HG03095 (cell line): ENCODE data around the gene DPH5.
"Not testable (repeated sequence)": the region's sequence is repeated elsewhere in the genome, so short reads cannot be mapped to it uniquely, and the experiment has no call there.

ENCODE experiments used
- ATAC-seq: cut with Tn5 transposase; IDR thresholded peaks from one replicate; pipeline ENCODE4 v1.9.1; 2021; ENCODE audit warnings: moderate library complexity; ENCODE audit not compliant: unreplicated experiment

DPH5 gene

DNA sequence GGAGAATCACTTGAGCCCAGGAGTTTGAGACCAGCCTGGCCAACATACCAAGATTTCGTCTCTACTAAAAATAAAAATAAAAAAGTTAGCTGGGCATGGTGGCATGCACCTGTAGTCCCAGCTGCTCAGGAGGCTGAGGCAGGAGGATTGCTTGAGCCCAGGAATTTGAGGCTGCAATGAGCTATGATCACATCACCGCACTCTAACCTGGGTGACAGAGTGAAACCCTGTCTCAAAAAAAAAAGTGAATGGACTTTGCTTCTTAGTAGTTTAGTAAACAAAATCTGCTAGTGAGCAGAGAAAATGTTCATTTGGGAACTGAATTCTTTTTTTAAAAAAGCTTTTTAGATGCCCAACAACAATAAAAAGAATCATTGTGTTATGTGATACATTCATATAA lies 6.5 kb upstream of the DPH5 start:
- not testable (repeated sequence) for ATAC-seq

- no peak for ATAC-seq
Measured at GRCh38 chr1:101030881-101031280, 5.3 kb upstream of the DPH5 start.

DNA sequence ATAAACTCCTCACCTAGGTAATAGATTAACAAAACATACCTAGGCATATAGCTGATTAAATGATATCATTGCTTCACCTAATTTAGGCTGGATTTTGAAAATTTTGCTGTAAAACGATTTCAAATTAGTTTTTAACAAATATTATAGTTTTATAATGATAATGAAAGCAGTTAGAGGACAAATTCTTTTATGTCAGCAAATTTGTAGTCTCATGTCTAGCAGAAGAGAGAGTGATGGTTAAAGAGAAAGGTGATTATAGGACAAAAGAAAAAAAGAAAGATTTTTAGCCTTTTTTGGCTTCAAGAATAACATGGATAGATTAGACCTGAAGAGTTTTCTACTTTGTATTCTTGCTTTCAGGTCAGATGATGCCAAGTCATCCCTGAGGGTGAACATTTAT lies 3.6 kb upstream of the DPH5 start:
- ATAC-seq, result no peak

DNA sequence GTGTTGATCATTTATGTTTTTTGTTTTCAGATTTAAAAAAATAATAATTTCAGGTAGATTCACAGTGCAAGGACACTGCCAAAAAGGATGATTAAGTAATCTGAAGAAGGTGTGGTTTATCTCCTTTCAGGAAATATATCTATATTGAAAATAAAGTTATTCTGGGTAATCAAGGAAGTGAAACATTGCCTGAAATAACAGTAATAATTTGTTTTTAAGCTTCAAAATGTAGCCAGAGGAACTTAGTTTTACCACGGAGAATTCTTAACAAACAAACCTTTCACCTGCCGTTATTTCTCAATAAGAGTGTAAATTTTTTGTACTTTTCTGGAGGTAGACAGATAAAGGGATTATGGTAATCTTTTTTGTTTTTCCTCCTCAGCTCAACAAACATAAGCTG lies 2.9 kb upstream of the DPH5 start:
- ATAC-seq, result no peak

- ATAC-seq, result no peak
Measured at GRCh38 chr1:101027194-101027772, 1.7 kb upstream of the DPH5 start.

GRCh38 chr1:101026430-101026788 lies 825 bp upstream of the DPH5 start:
- no peak for ATAC-seq

DNA sequence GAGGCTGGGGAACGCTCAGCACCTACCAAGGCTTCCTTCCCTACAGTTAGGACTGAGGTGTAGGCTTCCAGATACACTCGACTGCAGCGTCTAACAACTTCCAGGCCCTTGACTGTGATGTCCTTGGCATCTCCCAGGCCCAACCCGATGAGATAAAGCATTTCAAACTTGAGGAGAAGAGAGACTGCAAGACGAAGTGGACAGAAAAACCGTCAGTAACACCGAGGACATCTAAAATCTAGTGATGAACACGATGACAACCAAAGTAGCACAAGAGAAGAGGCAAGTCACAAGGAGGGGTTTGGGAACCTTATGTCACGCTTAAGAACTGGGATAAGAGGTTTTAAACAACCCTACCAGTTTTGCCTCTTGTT lies 314 bp downstream of the DPH5 start:
- ATAC-seq, result peak; percentile 24

DNA sequence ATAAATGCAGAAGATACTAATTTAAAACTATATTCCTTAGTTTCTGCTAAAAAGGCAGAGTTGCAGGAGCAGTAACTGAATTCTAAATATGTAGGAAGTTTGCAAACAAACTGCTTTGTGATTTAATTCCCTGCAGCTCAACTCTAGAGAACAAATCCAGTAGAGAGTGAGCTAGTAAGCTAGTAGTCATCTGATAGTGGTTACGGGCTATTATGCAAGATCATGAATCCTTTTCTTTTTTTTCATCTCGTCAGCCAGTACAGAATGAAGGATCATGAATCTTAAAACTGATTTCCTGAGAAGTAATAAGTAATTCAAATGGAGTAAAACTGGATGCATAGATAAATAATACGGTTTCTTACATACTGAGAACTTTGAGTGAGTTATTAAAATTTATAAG lies 3.3 kb downstream of the DPH5 start:
- no peak for ATAC-seq

DNA sequence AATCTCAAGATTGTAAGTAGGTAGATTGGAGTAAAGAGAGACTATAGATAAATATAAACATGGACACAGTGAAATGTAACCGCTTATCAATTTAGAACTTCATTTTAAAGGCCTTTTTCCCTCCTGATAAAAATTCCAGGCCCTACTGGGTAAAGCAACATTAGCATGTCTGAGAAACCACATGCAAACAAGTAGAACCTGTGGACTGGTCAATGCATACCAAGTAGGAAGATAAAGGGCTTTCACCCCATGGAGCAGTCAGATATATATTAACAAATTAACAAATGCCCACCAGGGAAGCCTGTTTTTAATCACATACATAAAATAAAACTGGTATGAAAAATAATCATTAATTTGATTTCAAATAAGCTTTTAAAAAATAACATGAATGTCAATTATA lies 8.1 kb downstream of the DPH5 start:
- ATAC-seq, result no peak

GRCh38 chr1:101013776-101014175 lies 11.8 kb downstream of the DPH5 start:
- no peak for ATAC-seq

DNA sequence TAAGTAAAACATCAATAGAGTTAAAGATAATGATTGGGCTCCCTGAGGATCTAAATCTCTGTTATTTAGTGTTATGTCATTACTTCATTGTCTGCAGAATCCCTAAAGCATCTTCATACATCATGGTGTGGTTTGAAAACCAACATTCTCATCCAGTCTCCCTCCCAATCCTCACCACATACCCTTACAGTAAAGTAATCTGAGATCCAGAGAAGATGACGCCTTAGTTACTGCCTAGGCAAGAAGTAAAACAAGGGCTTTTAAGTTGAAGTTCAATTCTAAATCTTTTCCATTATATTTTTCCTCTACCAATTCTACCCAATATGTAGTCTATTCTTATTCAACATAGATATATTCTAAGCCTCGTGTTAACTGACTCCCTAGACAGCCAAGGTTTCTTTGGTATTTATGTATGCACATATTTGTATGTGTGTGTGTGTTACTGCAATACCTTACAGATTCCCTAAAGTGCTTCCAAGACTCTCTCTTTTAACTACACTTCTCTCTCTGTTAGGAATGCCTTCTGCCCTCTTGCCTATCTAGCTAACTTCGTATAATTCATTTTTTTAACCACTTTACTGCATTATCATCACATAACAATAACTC lies 17.3 kb downstream of the DPH5 start:
- no peak for ATAC-seq

DNA sequence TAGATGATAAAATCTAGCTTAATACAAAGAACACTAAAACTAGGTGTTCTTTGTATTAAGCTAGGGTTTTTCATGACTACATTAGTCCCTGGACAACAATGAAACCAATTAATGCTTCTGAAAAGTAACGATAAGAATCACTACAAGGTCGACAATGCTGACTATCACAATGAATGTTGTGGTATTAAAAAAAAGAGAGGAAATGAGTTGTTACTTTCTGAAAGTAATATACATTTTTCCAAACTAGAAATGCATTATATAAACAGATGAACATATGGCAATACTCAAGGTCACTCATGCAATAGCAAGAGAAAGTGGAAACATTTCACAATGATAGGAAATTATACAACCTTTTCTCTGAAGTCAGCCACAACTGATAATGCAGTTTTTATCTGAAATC lies 19.0 kb downstream of the DPH5 start:
- ATAC-seq, result no peak

DNA sequence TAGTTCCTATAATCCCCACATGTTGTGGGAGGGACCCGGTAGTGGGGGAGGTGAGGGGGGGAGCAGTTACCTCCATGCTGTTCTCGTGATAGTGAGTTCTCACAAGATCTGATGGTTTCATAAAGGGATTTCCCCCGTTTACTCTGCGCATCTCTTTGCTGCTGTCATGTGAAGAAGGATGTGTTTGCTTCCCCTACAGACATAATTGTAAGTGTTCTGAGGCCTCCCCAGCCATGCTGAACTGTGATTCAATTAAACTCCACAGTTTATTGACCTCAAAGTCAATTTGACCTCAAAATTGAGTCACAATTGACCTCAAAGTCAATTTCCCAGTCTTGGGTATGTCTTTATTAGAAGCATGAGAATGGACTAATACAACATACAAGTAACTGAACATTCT lies 19.7 kb downstream of the DPH5 start:
- ATAC-seq, result no peak

DNA sequence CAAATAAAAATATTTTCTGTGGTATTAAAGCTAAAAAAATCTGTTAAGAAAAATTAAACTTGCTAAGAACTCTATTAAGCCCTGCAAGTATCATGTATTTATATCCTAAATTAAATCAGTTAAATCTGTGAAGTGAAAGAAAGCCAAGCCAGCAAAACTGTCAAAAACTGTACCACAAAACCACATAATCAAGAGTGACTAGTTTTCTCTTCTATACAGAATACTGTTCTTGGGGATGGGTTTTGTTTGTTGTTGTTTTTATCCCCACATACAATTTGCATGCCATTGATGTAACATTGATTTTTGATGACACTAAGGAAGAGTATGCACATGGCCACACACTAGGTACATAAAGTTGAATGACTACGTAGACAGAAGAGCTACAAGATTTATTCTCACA lies 20.4 kb downstream of the DPH5 start:
- ATAC-seq, result no peak

GRCh38 chr1:101004670-101005069 lies 20.9 kb downstream of the DPH5 start:
- ATAC-seq, result no peak

- no peak for ATAC-seq
Measured at GRCh38 chr1:101004061-101004460, 21.5 kb downstream of the DPH5 start.

DNA sequence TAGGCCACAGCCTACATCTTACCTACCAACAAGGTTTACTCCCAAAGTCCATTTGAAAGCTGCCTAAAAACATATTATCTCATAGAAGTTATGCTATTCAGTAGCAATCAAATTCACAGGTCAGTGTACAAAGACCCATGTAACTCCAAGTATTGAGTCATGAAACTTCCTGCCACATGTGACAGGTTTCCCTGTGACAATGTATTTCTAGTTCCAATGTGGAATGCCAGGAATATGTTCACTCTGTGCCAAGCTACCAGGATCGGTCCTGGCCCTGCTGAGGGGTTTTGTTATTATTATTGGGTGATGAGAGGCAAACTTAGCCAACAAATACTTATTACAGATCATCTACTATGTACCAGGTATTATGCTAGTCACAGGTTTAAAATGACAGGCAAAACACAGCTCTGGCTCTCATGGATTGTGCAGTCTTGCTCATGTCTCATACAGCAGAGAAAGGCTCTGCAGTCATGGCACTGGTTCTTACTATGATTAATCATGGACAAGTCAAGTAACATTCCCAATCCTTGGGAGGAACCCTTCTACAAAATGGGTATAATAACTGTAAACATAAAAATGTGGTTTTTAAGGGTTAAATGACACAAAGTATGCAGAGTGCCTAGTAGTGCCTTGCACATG lies 22.5 kb downstream of the DPH5 start:
- ATAC-seq, result peak; percentile 18

DNA sequence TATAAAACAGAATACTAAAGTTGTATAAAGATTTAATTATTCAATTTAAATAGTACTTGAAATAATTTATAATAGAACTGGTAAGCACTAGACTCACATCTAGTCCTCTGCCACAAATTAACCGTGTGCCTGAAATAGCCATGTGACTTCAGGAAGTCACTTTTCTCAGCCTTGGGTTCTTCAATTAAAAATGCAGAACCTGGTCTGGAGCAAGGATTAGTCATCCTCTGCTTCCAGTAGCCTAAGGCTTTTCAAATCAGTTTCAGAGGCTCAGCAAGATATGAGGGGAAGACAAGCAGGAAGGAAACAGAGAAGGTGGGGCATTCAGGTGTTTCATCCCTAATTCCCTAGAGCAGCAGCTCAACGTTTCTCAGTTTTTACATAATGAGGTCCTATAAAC lies 23.0 kb downstream of the DPH5 start:
- ATAC-seq, result peak; percentile 46

GRCh38 chr1:101000131-101000873 lies 25.3 kb downstream of the DPH5 start:
- no peak for ATAC-seq

- ATAC-seq, result no peak
Measured at GRCh38 chr1:100998426-100998825, 27.2 kb downstream of the DPH5 start.

- no peak for ATAC-seq
Measured at GRCh38 chr1:100995198-100995988, 30.2 kb downstream of the DPH5 start.
